ENCODE measurements around the gene PITPNC1.
A peak's percentile ranks its signal among the peaks of the same experiment; 100 is the strongest.

- TF ChIP-seq CTCF (IDR thresholded peaks at IDR 0.05) (peak; percentile 85 to 99 (median 97)), POLR2A (IDR thresholded peaks at IDR 0.05) (peak in 3 of 4 donors; percentile 55 to 87 (median 81))
Observed at GRCh38 chr17:67717624-67718324, 340.7 kb downstream of the PITPNC1 start, which contains the start of gene NOL11.

All from esophagus squamous epithelium (tissue), 4 donors.